Loucy (cell line): ENCODE data around the gene NECAB3.

Experiments
- H2AFZ ChIP-seq: fragments of 200-600 bp; sonication (generic); 2 replicates; pipeline ENCODE4 v1.6.0; 2016; ENCODE audit warnings: antibody characterized with exemption, mild to moderate bottlenecking, low read length, moderate library complexity
- H3F3A ChIP-seq: fragments of 200-600 bp; 2 replicates; pipeline ENCODE4 v1.6.0; 2016; ENCODE audit warnings: antibody characterized with exemption, low read depth, mild to moderate bottlenecking
- H3K27me3 ChIP-seq: fragments of 200-600 bp; sonication (generic); 2 replicates; pipeline ENCODE4 v1.6.1; 2014; ENCODE audit warnings: low read length, mild to moderate bottlenecking; ENCODE audit not compliant: insufficient read depth, poor library complexity, severe bottlenecking
- H3K36me3 ChIP-seq: fragments of 200-600 bp; sonication (generic); 2 replicates; pipeline ENCODE4 v1.6.1; 2016; ENCODE audit warnings: low read length; ENCODE audit not compliant: insufficient read depth
- H3K4me1 ChIP-seq: fragments of 200-600 bp; sonication (generic); 2 replicates; pipeline ENCODE4 v1.5.1; 2014; ENCODE audit warnings: low read length, mild to moderate bottlenecking; ENCODE audit not compliant: insufficient read depth, poor library complexity, severe bottlenecking
- H3K4me2 ChIP-seq: fragments of 200-600 bp; sonication (generic); 2 replicates; pipeline ENCODE4 v1.6.0; 2014; ENCODE audit warnings: antibody characterized with exemption, low read length, low read depth, mild to moderate bottlenecking; ENCODE audit not compliant: poor library complexity, severe bottlenecking
- H3K4me3 ChIP-seq: fragments of 200-600 bp; sonication (generic); 2 replicates; pipeline ENCODE4 v1.5.1; 2014; ENCODE audit warnings: low read length, mild to moderate bottlenecking, mixed read lengths; ENCODE audit not compliant: poor library complexity, severe bottlenecking
- H3K79me2 ChIP-seq: fragments of 200-600 bp; sonication (generic); 2 replicates; pipeline ENCODE4 v1.6.1; 2014; ENCODE audit warnings: low read length; ENCODE audit not compliant: insufficient read depth
- H3K9ac ChIP-seq: fragments of 200-600 bp; sonication (generic); 2 replicates; pipeline ENCODE4 v1.6.0; 2014; ENCODE audit warnings: mild to moderate bottlenecking, low read depth, low read length, moderate library complexity; ENCODE audit not compliant: poor library complexity, severe bottlenecking
- H3K9me2 ChIP-seq: fragments of 200-600 bp; sonication (generic); replicated peaks from 2 replicates; pipeline ENCODE4 v1.6.1; 2016; ENCODE audit warnings: low read depth, low read length, mixed read lengths
- H3K9me3 ChIP-seq: fragments of 200-600 bp; sonication (generic); 2 replicates; pipeline ENCODE4 v1.6.1; 2014; ENCODE audit warnings: mild to moderate bottlenecking, antibody characterized with exemption, low read length, low read depth; ENCODE audit not compliant: insufficient read depth
- H4K20me1 ChIP-seq: fragments of 200-600 bp; sonication (generic); 2 replicates; pipeline ENCODE4 v1.6.0; 2014; ENCODE audit warnings: antibody characterized with exemption, low read length, mild to moderate bottlenecking; ENCODE audit not compliant: insufficient read depth, poor library complexity, severe bottlenecking
- CTCF ChIP-seq: fragments of 200-600 bp; sonication (generic); conservative IDR thresholded peaks from 2 replicates; pipeline ENCODE4 v1.5.1; 2014; ENCODE audit warnings: mild to moderate bottlenecking, antibody characterized with exemption, low read length
- EZH2phosphoT487 ChIP-seq: fragments of 200-600 bp; IDR thresholded peaks from 2 replicates; pipeline ENCODE4 v1.6.1; 2018; ENCODE audit warnings: antibody characterized with exemption, mild to moderate bottlenecking, moderate library complexity, borderline replicate concordance

Gene NECAB3

GRCh38 chr20:33709398-33709797, 35.2 kb upstream of the NECAB3 start:
- no peaks in the 10 kb centered on the region for H3K79me2 ChIP-seq
- H3K36me3 ChIP-seq = no peaks in the 10 kb centered on the region; the same call in 1 of the 2 replicates
- no peak overlapping the region for H3K4me2 ChIP-seq
- H4K20me1 ChIP-seq = no peaks in the 10 kb centered on the region
- TF ChIP-seq EZH2phosphoT487 = no peak
- no peak for TF ChIP-seq CTCF
- no peaks in the 10 kb centered on the region for H3K27me3 ChIP-seq
- H3K9ac ChIP-seq = no peak overlapping the region
- H2AFZ ChIP-seq = no peak overlapping the region
- no peaks in the 10 kb centered on the region for H3K9me2 ChIP-seq
- H3F3A ChIP-seq = no peaks in the 10 kb centered on the region
- H3K9me3 ChIP-seq = no peaks in the 10 kb centered on the region
- no peak overlapping the region for H3K4me3 ChIP-seq
- no peaks in the 10 kb centered on the region for H3K4me1 ChIP-seq

GRCh38 chr20:33707668-33708067, 33.4 kb upstream of the NECAB3 start:
- Histone ChIP-seq H2AFZ (no peak overlapping the region), H3K79me2 (no peaks in the 10 kb centered on the region), H3K4me3 (no peak overlapping the region), H3K9ac (no peak overlapping the region), H3F3A (no peaks in the 10 kb centered on the region), H4K20me1 (no peaks in the 10 kb centered on the region), H3K36me3 (no peaks in the 10 kb centered on the region; the same call in 1 of the 2 replicates), H3K9me2 (no peaks in the 10 kb centered on the region), H3K4me2 (no peak overlapping the region), H3K4me1 (no peaks in the 10 kb centered on the region), H3K9me3 (no peaks in the 10 kb centered on the region), H3K27me3 (no peaks in the 10 kb centered on the region)
- TF ChIP-seq EZH2phosphoT487 (no peak), CTCF (no peak)

GRCh38 chr20:33704197-33704924, 30.1 kb upstream of the NECAB3 start:
- Histone ChIP-seq H3F3A (no peaks in the 10 kb centered on the region), H2AFZ (no peak overlapping the region)

More at GRCh38 chr20:33704197-33704924, 30.1 kb upstream of the NECAB3 start:
- no peaks in the 10 kb centered on the region for H3K79me2 ChIP-seq
- H3K9me2 ChIP-seq = no peaks in the 10 kb centered on the region
- no peaks in the 10 kb centered on the region for H3K36me3 ChIP-seq
- H3K4me1 ChIP-seq = no peaks in the 10 kb centered on the region
- TF ChIP-seq EZH2phosphoT487 (no peak), CTCF (no peak)
- H3K9ac ChIP-seq = no peak overlapping the region
- no peak overlapping the region for H3K4me3 ChIP-seq
- H3K27me3 ChIP-seq = no peaks in the 10 kb centered on the region
- H3K9me3 ChIP-seq = no peaks in the 10 kb centered on the region
- no peak overlapping the region for H3K4me2 ChIP-seq
- no peaks in the 10 kb centered on the region for H4K20me1 ChIP-seq
